HEK293T (cell line): ENCODE data around the gene RIMS1.
A peak's percentile ranks its signal among the peaks of the same experiment; 100 is the strongest.

Experiments
- CTCF ChIA-PET: fragments of 350-600 bp; formaldehyde crosslinking; extraction: SDS; loops from one replicate; lab custom pipeline; 2021; ENCODE audit warnings: antibody characterized with exemption, inconsistent platforms; lab: Yijun Ruan, JAX
- POLR2A ChIA-PET: fragments of 350-600 bp; formaldehyde crosslinking; extraction: SDS; loops from one replicate; lab custom pipeline; 2020; ENCODE audit warnings: antibody characterized with exemption, inconsistent platforms; lab: Yijun Ruan, JAX
- DNase-seq: peaks from one replicate; pipeline ENCODE4 v3.0.0; 2012; ENCODE audit warnings: mixed read lengths; ENCODE audit errors: extremely low spot score
- ARNT ChIP-seq: fragments of 450-650 bp; IDR thresholded peaks from 2 replicates; pipeline ENCODE4 v1.6.1; 2017; ENCODE audit warnings: mild to moderate bottlenecking
- BHLHE40 ChIP-seq: fragments of 450-650 bp; IDR thresholded peaks from 2 replicates; pipeline ENCODE4 v1.6.1; 2016; ENCODE audit warnings: mild to moderate bottlenecking, moderate library complexity, borderline replicate concordance
- CTBP1 ChIP-seq: fragments of 450-650 bp; IDR thresholded peaks from 2 replicates; pipeline ENCODE4 v1.6.1; 2016; ENCODE audit warnings: borderline replicate concordance
- ELF4 ChIP-seq: fragments of 450-650 bp; IDR thresholded peaks from 2 replicates; pipeline ENCODE4 v1.6.1; 2017; ENCODE audit warnings: antibody characterized with exemption
- FOXA1 ChIP-seq: fragments of 450-650 bp; IDR thresholded peaks from 2 replicates; pipeline ENCODE4 v1.6.1; 2016; ENCODE audit warnings: mild to moderate bottlenecking
- FOXK2 ChIP-seq: fragments of 450-650 bp; IDR thresholded peaks from 2 replicates; pipeline ENCODE4 v1.6.1; 2016; ENCODE audit warnings: mild to moderate bottlenecking
- FOXM1 ChIP-seq: fragments of 450-650 bp; IDR thresholded peaks from 2 replicates; pipeline ENCODE4 v1.6.1; 2017; ENCODE audit warnings: mild to moderate bottlenecking, borderline replicate concordance
- HDGF ChIP-seq: fragments of 450-650 bp; IDR thresholded peaks from 2 replicates; pipeline ENCODE4 v1.6.1; 2017; ENCODE audit warnings: antibody characterized with exemption, borderline replicate concordance
- L3MBTL2 ChIP-seq: fragments of 450-650 bp; conservative IDR thresholded peaks from 2 replicates; pipeline ENCODE4 v1.6.1; 2016; ENCODE audit warnings: mild to moderate bottlenecking
- LEF1 ChIP-seq: fragments of 450-650 bp; IDR thresholded peaks from 2 replicates; pipeline ENCODE4 v1.6.1; 2017; ENCODE audit warnings: mild to moderate bottlenecking, borderline replicate concordance
- NFRKB ChIP-seq: fragments of 450-650 bp; IDR thresholded peaks from 2 replicates; pipeline ENCODE4 v1.6.1; 2016; ENCODE audit warnings: mild to moderate bottlenecking, moderate library complexity
- SP1 ChIP-seq: fragments of 450-650 bp; IDR thresholded peaks from 2 replicates; pipeline ENCODE4 v1.6.1; 2017
- SUZ12 ChIP-seq: fragments of 450-650 bp; IDR thresholded peaks from 2 replicates; pipeline ENCODE4 v1.6.1; 2016; ENCODE audit warnings: mild to moderate bottlenecking
- TARDBP ChIP-seq: fragments of 450-650 bp; IDR thresholded peaks from 2 replicates; pipeline ENCODE4 v1.6.1; 2016
- ZNF384 ChIP-seq: fragments of 450-650 bp; IDR thresholded peaks from 2 replicates; pipeline ENCODE4 v1.6.1; 2016
- TF ChIP-seq, protein P1 (sequence below): fragments of 450-650 bp; IDR thresholded peaks from 2 replicates; pipeline ENCODE4 v1.6.1; 2016

The RIMS1 gene

DNA sequence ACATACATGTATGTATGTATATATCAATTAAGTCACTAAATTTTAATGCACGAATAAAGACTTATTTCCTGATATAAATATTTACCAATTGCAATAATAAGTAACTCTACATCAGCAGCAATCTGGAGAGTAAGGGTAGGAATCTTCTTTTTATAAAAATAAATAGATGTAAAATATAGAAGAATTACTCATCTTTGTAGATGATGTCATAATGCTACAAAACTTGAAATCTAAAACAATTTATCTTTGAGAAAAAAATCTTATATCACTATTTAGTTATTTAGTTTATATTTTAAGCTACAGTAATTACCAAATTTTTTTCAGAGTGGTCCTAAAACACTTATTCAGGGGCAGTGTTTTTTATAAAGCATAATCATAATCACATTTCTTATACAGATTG, 351.7 kb downstream of the RIMS1 start:
- TF ChIP-seq FOXM1: no peak
- TF ChIP-seq HDGF: no peak
- TF ChIP-seq L3MBTL2: no peak
- TF ChIP-seq CTBP1: no peak
- CTCF ChIA-PET: no interaction called here
- POLR2A ChIA-PET: no interaction called here
- no peak for DNase-seq

DNA sequence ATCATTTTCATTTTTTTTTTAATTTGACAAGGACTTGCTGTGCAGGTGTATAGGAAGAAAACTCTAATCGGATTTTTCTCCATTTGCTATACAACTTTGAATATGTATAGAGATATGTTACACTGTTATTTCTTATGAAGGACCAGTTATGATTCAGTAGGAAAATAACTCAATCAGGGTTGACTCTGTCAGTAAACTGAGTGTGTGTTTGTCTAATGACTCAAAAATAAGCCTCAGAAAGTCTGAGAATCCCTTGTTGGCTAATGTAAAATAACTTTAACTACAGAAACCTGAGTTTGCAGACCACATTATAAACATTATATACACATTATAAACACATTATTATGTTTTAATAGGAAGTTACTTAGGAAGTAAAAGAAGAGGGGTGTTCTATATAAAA, 352.6 kb downstream of the RIMS1 start:
- no peak for TF ChIP-seq ELF4
- TF ChIP-seq BHLHE40: no peak
- no peak for TF ChIP-seq TARDBP
- TF ChIP-seq, protein P1, sequence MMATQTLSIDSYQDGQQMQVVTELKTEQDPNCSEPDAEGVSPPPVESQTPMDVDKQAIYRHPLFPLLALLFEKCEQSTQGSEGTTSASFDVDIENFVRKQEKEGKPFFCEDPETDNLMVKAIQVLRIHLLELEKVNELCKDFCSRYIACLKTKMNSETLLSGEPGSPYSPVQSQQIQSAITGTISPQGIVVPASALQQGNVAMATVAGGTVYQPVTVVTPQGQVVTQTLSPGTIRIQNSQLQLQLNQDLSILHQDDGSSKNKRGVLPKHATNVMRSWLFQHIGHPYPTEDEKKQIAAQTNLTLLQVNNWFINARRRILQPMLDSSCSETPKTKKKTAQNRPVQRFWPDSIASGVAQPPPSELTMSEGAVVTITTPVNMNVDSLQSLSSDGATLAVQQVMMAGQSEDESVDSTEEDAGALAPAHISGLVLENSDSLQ: no peak
- no peak for TF ChIP-seq HDGF
- no peak for TF ChIP-seq FOXM1
- TF ChIP-seq LEF1: no peak
- no peak for TF ChIP-seq CTBP1
- no peak for TF ChIP-seq FOXK2
- TF ChIP-seq SP1: no peak
- no peak for TF ChIP-seq L3MBTL2
- no peak for TF ChIP-seq ZNF384
- TF ChIP-seq NFRKB: no peak
- TF ChIP-seq FOXA1: no peak
- TF ChIP-seq SUZ12: no peak
- no peak for TF ChIP-seq ARNT

DNA sequence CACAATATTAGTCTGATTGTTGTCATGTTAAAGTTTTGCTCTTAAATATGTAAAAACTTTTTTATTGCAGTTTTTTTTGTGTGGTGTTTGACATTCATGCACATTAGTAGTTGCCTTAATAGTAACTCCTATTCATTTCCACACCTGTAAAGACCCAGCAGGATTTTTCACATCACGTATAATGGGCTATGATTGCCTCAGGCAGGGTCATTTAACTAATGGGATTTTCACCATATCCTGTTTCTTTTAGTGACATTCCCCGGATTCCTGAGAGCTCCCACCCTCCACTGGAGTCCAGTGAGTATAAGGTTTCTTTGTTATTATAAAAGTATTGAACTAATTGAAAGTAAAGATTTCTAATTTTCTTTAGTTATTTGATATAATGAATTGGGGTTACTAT, 359.2 kb downstream of the RIMS1 start:
- ChIA-PET CTCF (no interaction called here), POLR2A (no interaction called here)
- TF ChIP-seq SP1: no peak
- no peak for TF ChIP-seq L3MBTL2
- no peak for TF ChIP-seq HDGF
- no peak for TF ChIP-seq ZNF384
- TF ChIP-seq TARDBP: no peak
- no peak for TF ChIP-seq BHLHE40
- no peak for TF ChIP-seq CTBP1
- TF ChIP-seq, protein P1: no peak
- TF ChIP-seq NFRKB: no peak
- no peak for TF ChIP-seq FOXA1
- no peak for DNase-seq

More for the DNA sequence above, 352.6 kb downstream of the RIMS1 start:
- DNase-seq: no peak
- POLR2A ChIA-PET: no interaction called here
- CTCF ChIA-PET: no interaction called here

DNA sequence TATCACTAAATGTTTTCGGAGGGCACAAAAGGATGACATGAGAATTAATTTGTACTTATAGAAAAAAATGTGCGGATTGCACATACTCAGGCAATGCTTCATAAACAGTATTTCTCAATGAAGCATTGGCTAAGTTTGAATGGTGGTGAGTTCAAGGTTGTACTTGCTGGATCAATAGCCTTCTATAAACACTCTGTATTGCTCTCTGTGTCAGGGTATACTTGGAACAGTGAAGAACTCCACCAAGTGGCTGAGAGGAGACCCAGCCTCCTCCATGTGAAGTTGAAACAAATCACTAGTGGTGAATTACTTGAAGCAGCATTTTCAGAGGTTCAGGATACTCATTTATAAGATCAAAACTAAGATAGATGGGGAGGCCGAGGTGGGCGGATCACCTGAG, 360.6 kb downstream of the RIMS1 start:
- TF ChIP-seq BHLHE40 (no peak), SUZ12 (no peak), LEF1 (no peak), FOXM1 (no peak), NFRKB (no peak), TARDBP (no peak), L3MBTL2 (no peak), HDGF (no peak), FOXA1 (no peak)
- TF ChIP-seq, protein P1: no peak
- POLR2A ChIA-PET: no interaction called here
- CTCF ChIA-PET: no interaction called here
- peak; percentile 10 for DNase-seq

DNA sequence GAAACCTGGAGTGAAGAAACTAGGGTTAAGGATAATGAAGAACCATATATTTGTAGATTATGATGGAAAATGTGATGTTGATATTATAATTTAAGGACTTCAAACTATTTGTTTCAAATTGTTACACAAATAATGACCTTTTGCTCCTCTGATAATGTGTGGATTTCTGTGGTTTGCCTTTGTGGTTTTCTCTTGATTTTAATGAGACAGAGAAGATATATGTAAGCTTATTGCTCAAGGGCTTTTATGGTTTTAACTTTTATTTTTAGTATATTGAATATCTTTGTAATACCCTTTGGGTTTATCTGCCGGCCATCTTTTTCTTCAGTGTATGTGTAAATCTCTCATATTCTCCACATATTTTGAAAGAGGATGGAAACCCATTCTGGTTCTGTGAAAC, 362.3 kb downstream of the RIMS1 start:
- DNase-seq: no peak
- TF ChIP-seq LEF1 (no peak), TARDBP (no peak), SUZ12 (no peak), FOXM1 (no peak), CTBP1 (no peak), ZNF384 (no peak), L3MBTL2 (no peak), SP1 (no peak), FOXA1 (no peak), ARNT (no peak)
- ChIA-PET POLR2A (no interaction called here), CTCF (no interaction called here)

DNA sequence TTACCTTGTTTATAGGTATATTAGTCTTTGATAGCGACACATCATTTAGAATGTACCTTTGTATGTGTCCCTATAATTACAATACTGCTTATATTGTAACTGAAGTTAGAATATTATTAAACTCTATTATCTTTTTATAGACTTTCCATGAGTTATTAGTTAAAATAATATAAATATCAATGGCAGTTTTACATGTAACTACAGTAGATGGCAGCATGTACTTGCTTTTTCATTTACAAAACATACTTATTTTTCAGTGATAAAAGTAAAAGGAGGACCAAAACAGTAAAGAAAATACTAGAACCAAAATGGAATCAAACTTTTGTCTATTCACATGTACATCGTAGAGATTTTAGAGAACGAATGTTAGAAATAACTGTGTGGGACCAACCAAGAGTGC, 364.3 kb downstream of the RIMS1 start:
- DNase-seq: no peak
- no peak for TF ChIP-seq LEF1
- no peak for TF ChIP-seq FOXA1
- TF ChIP-seq ARNT: no peak
- TF ChIP-seq FOXK2: no peak
- TF ChIP-seq ZNF384: no peak
- ChIA-PET CTCF (no interaction called here), POLR2A (no interaction called here)

DNA sequence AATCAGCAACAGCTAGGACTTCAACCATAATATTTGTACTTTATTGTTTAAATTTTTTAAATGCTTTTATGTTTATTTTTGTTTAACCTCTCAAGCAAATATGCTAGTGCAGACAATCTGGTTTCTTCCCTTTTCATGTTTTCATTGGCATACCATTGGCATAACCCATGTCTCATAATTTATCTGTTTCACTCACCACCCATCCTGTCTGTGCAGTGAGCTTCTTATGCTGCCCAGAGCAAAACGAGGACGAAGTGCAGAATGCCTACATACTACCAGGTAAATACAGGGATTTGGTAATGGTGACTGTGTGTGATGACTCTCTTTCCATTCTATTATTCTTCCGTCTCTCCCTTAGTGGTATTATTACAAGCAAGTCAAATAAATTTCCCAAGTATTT, 374.1 kb downstream of the RIMS1 start:
- POLR2A ChIA-PET: no interaction called here
- CTCF ChIA-PET: no interaction called here
- TF ChIP-seq, protein P1: no peak
- TF ChIP-seq LEF1: no peak
- TF ChIP-seq L3MBTL2: no peak
- no peak for TF ChIP-seq ZNF384
- TF ChIP-seq ELF4: no peak
- no peak for TF ChIP-seq FOXM1
- no peak for TF ChIP-seq ARNT
- TF ChIP-seq FOXA1: no peak
- TF ChIP-seq HDGF: no peak
- TF ChIP-seq SUZ12: no peak
- no peak for TF ChIP-seq SP1
- TF ChIP-seq BHLHE40: no peak
- TF ChIP-seq CTBP1: no peak
- no peak for DNase-seq
